HG02870 (cell line): ENCODE data around the gene AATF.
"Not testable (repeated sequence)": the region's sequence is repeated elsewhere in the genome, so short reads cannot be mapped to it uniquely, and the experiment has no call there.

Source experiments
- ATAC-seq: cut with Tn5 transposase; IDR thresholded peaks from one replicate; pipeline ENCODE4 v1.9.1; 2021; ENCODE audit warnings: mild to moderate bottlenecking, moderate library complexity; ENCODE audit not compliant: unreplicated experiment

Gene AATF

GRCh38 chr17:37068266-37068665, 119.5 kb downstream of the AATF start:
- no peak for ATAC-seq

GRCh38 chr17:37069087-37069486, 120.3 kb downstream of the AATF start:
- no peak for ATAC-seq

GRCh38 chr17:37073464-37073863, 124.7 kb downstream of the AATF start:
- ATAC-seq, result not testable (repeated sequence)

- no peak for ATAC-seq
Measured at GRCh38 chr17:37079065-37079708, 130.4 kb downstream of the AATF start.

- no peak for ATAC-seq
Measured at GRCh38 chr17:37079735-37080134, 131.0 kb downstream of the AATF start.

- no peak for ATAC-seq
Measured at GRCh38 chr17:37081287-37081686, 132.5 kb downstream of the AATF start.

GRCh38 chr17:37082311-37082860, 133.6 kb downstream of the AATF start:
- ATAC-seq, result no peak

- no peak for ATAC-seq
Measured at GRCh38 chr17:37082985-37083384, 134.2 kb downstream of the AATF start.

- no peak for ATAC-seq
Measured at GRCh38 chr17:37083456-37083855, 134.7 kb downstream of the AATF start.

- ATAC-seq, result no peak
Measured at GRCh38 chr17:37084372-37084771, 135.6 kb downstream of the AATF start.

GRCh38 chr17:37086334-37086733, 137.6 kb downstream of the AATF start:
- ATAC-seq, result no peak

GRCh38 chr17:37086948-37087347, 138.2 kb downstream of the AATF start:
- ATAC-seq, result no peak

GRCh38 chr17:37087683-37088082, 138.9 kb downstream of the AATF start:
- no peak for ATAC-seq

- no peak for ATAC-seq
Measured at GRCh38 chr17:37088459-37088858, 139.7 kb downstream of the AATF start.

- ATAC-seq, result no peak
Measured at GRCh38 chr17:37088913-37089312, 140.2 kb downstream of the AATF start.

GRCh38 chr17:37089956-37090355, 141.2 kb downstream of the AATF start:
- no peak for ATAC-seq

- no peak for ATAC-seq
Measured at GRCh38 chr17:37090941-37091340, 142.2 kb downstream of the AATF start.

GRCh38 chr17:37092071-37092470, 143.3 kb downstream of the AATF start:
- ATAC-seq, result no peak

- no peak for ATAC-seq
Measured at GRCh38 chr17:37092701-37093100, 143.9 kb downstream of the AATF start.

- no peak for ATAC-seq
Measured at GRCh38 chr17:37094391-37094790, 145.6 kb downstream of the AATF start.

GRCh38 chr17:37096071-37096470, 147.3 kb downstream of the AATF start:
- no peak for ATAC-seq

- no peak for ATAC-seq
Measured at GRCh38 chr17:37097154-37097553, 148.4 kb downstream of the AATF start.

GRCh38 chr17:37098152-37098551, 149.4 kb downstream of the AATF start:
- no peak for ATAC-seq
